Thyroid gland (tissue), 4 donors: ENCODE measurements around the gene CDH26. TPM values are rescaled to one million over a fixed set of nuclear protein-coding genes. Genes with fewer than 3 reads are reported as not detected.

ENCODE experiments used
- DNase-seq, 2 donors: peaks; one replicate each; pipeline ENCODE4 v3.0.0-alpha.2; 2019
- H3K27ac ChIP-seq, 3 donors: fragments of 200-600 bp; sonication (generic); 1 replicate in 2 of 3; 2 replicates in 1 of 3; pipeline ENCODE4 v1.5.1; 2016 to 2019; ENCODE audit warnings: mild to moderate bottlenecking in 1 of 3, moderate library complexity in 1 of 3
- H3K27me3 ChIP-seq: fragments of 200-600 bp; sonication (generic); one replicate; pipeline ENCODE4 v1.5.1; 2019
- H3K36me3 ChIP-seq, 2 donors: fragments of 200-600 bp; sonication (generic); one replicate each; pipeline ENCODE4 v1.5.1; 2016 to 2019
- H3K4me1 ChIP-seq, 2 donors: fragments of 200-600 bp; sonication (generic); one replicate each; pipeline ENCODE4 v1.5.1; 2017 to 2019
- H3K4me3 ChIP-seq, 3 donors: fragments of 200-600 bp; sonication (generic); replicated peaks in 1 of 3; 1 replicate in 2 of 3; 2 replicates in 1 of 3; pipeline ENCODE4 v1.5.1; 2016; ENCODE audit warnings: mild to moderate bottlenecking in 1 of 3
- H3K9me3 ChIP-seq: fragments of 200-600 bp; sonication (generic); one replicate; pipeline ENCODE4 v1.5.1; 2017
- CTCF ChIP-seq, 6 experiments: fragments of 200-600 bp in 3 of 6; fragments of 450-650 bp in 3 of 6; sonication (generic) in 3 of 6; IDR thresholded peaks; one replicate each; pipeline ENCODE4 v1.5.1; 2016 to 2019; ENCODE audit warnings: antibody characterized with exemption in 6 of 6, mild to moderate bottlenecking in 2 of 6, inconsistent platforms in 1 of 6, moderate library complexity in 1 of 6
- POLR2A ChIP-seq, 2 donors: fragments of 450-650 bp; IDR thresholded peaks; one replicate each; pipeline ENCODE4 v1.6.1; 2017; ENCODE audit warnings: antibody characterized with exemption in 2 of 2, mild to moderate bottlenecking in 2 of 2, moderate library complexity in 1 of 2
- WGBS, 2 donors: methylation state at CpG; one replicate each; pipeline ENCODE4 v1.1.5; 2017; 5-methylcytosine and 5-hydroxymethylcytosine counted together
- intact Hi-C: fragments of 100-400 bp; cut with DNase I; formaldehyde crosslinking; loops from one replicate; pipeline ENCODE4 v1.15.1; 2023
- total RNA-seq, 4 donors: library from RNA; depleted of rRNA; stranded (reverse); fragments of >200 nt; gene quantifications; one replicate each; pipeline ENCODE4 v1.2.3, GENCODE V29; 2016

CDH26 gene
- total RNA-seq, 4 donors from 2014 or later = 0.56 to 2.5 (median 1.5) TPM

- TF ChIP-seq POLR2A (IDR thresholded peaks at IDR 0.05) (peak in 1 of 2 donors; percentile 92), CTCF (IDR thresholded peaks at IDR 0.05) (peak in 1 of 6 experiments; percentile 13)
- Histone ChIP-seq H3K36me3 (peaks cover 15 to 18% of the 10 kb centered on the region in 2 donors), H3K4me3 (peak within 1 kb of the TSS; percentile 67 to 81 (median 70)), H3K9me3 (no peaks in the 10 kb centered on the region), H3K27ac (peak within 1 kb of the TSS; percentile 91 to 93 (median 92)), H3K27me3 (no peaks in the 10 kb centered on the region), H3K4me1 (peaks cover 17 to 25% of the 10 kb centered on the region in 2 donors)
- 0 to 1% methylated on average over 17 to 33 of the region's 57 CpGs for WGBS, 2 donors
- intact Hi-C loops = no loop called here
- peak; percentile 99 for DNase-seq
These were observed 17.9 kb upstream of the CDH26 start, which contains the start of the genes FAM217B and PPP1R3D for GRCh38 chr20:59940129-59940955. TSS of gene FAM217B (plus strand) at chr20:59940389. CDS start at chr20:59943944, 3,555 bp downstream. TSS of gene PPP1R3D (minus strand) at chr20:59940305. CDS start at chr20:59939931, 374 bp downstream.

GRCh38 chr20:59940956-59941294 lies 17.3 kb upstream of the CDH26 start:
- Histone ChIP-seq H3K4me3 (peak overlapping the region in 2 of 3 donors; percentile 26 to 67), H3K4me1 (peaks cover 17 to 25% of the 10 kb centered on the region in 2 donors), H3K9me3 (no peaks in the 10 kb centered on the region), H3K27ac (peak overlapping the region; percentile 91 to 93 (median 92)), H3K27me3 (no peaks in the 10 kb centered on the region), H3K36me3 (peaks cover 15 to 18% of the 10 kb centered on the region in 2 donors)
- 0% methylated on average over 4 of the region's 4 CpGs for WGBS, 2 donors
- no peak for DNase-seq
- intact Hi-C loops = no loop called here
- TF ChIP-seq CTCF (IDR thresholded peaks at IDR 0.05) (no peak), POLR2A (IDR thresholded peaks at IDR 0.05) (no peak)

- no peaks in the 10 kb centered on the region for H3K9me3 ChIP-seq
- H3K36me3 ChIP-seq = peaks cover 15 to 18% of the 10 kb centered on the region in 2 donors
- H3K4me1 ChIP-seq = peaks cover 17 to 25% of the 10 kb centered on the region in 2 donors
- H3K27ac ChIP-seq = no peak overlapping the region
- WGBS, 2 donors = 85 to 91% methylated on average over 2 of the region's 2 CpGs
- DNase-seq = no peak
- TF ChIP-seq CTCF (IDR thresholded peaks at IDR 0.05) = no peak
- TF ChIP-seq POLR2A (IDR thresholded peaks at IDR 0.05) = no peak
- intact Hi-C loops = no loop called here
- no peak overlapping the region for H3K4me3 ChIP-seq
- no peaks in the 10 kb centered on the region for H3K27me3 ChIP-seq
These were observed 16.0 kb upstream of the CDH26 start for GRCh38 chr20:59942245-59942644.

- H3K4me1 ChIP-seq = peaks cover 4 to 8% of the 10 kb centered on the region in 2 donors
These were observed 13.5 kb upstream of the CDH26 start for GRCh38 chr20:59944726-59945125.

More at GRCh38 chr20:59944726-59945125, 13.5 kb upstream of the CDH26 start:
- Histone ChIP-seq H3K4me3 (no peak overlapping the region), H3K36me3 (peaks cover 15 to 18% of the 10 kb centered on the region in 2 donors), H3K27me3 (no peaks in the 10 kb centered on the region), H3K9me3 (no peaks in the 10 kb centered on the region), H3K27ac (no peak overlapping the region)
- no peak for DNase-seq
- TF ChIP-seq POLR2A (IDR thresholded peaks at IDR 0.05) (no peak), CTCF (IDR thresholded peaks at IDR 0.05) (no peak)
- intact Hi-C loops = no loop called here
- 92 to 93% methylated on average over 7 of the region's 7 CpGs for WGBS, 2 donors
